ENCODE measurements around the gene SDHAF3.

GRCh38 chr7:97104719-97105238, 12.7 kb upstream of the SDHAF3 start:
- TF ChIP-seq EP300 (IDR thresholded peaks at IDR 0.05) = no peak
- peak; percentile 31 to 57 (median 40) for TF ChIP-seq CTCF (IDR thresholded peaks at IDR 0.05)

All from ovary (tissue), 3 donors.